ENCODE results near the gene LPCAT1. TPM values are rescaled to one million over a fixed set of nuclear protein-coding genes. Genes with fewer than 3 reads are reported as not detected.

LPCAT1 gene
- total and polyA plus RNA-seq, 2 experiments from 2014 or later: 78.0 to 255 TPM

GRCh38 chr5:1466631-1467265 is 57.0 kb downstream of the LPCAT1 start:
- DNase-seq (ENCODE audit: low spot score) (no peak), ATAC-seq (no peak)
- no peak overlapping the region for H3K4me3 ChIP-seq
- Mint-ChIP-seq H3K9me3 (peaks cover 20% of the 10 kb centered on the region), H3K4me3 (no peak overlapping the region), H3K27me3 (ENCODE audit: insufficient read depth, low read depth, poor library complexity) (peaks cover 27% of the 10 kb centered on the region), H3K4me1 (no peaks in the 10 kb centered on the region; the same call in 2 of the 3 replicates), H3K27ac (no peak overlapping the region), H3K36me3 (ENCODE audit: low read depth) (peaks cover 87% of the 10 kb centered on the region)
- H3K27me3 ChIP-seq (ENCODE audit: insufficient read depth): no peaks in the 10 kb centered on the region
- H2AFZ ChIP-seq: no peak overlapping the region
- H3K4me1 ChIP-seq (ENCODE audit: insufficient read depth): no peaks in the 10 kb centered on the region
- H4K20me1 ChIP-seq (replicated peaks; ENCODE audit: insufficient read depth): peaks cover 7% of the 10 kb centered on the region
- peaks cover 36% of the 10 kb centered on the region for H3F3A ChIP-seq (replicated peaks; ENCODE audit: low read depth)
- H3K27ac ChIP-seq (ENCODE audit: low read depth): no peak overlapping the region
- H3K36me3 ChIP-seq (ENCODE audit: insufficient read depth): peaks cover 34% of the 10 kb centered on the region
- H3K9me2 ChIP-seq (ENCODE audit: insufficient read depth): no peaks in the 10 kb centered on the region
- no peak for TF ChIP-seq NANOG (IDR thresholded peaks at IDR 0.05; ENCODE audit: borderline replicate concordance)
- H3K4me2 ChIP-seq: no peak overlapping the region
- no peaks in the 10 kb centered on the region for H3K79me2 ChIP-seq (replicated peaks; ENCODE audit: insufficient read depth)

- Mint-ChIP-seq H3K27ac (no peak overlapping the region), H3K9me3 (peaks cover 20% of the 10 kb centered on the region), H3K27me3 (ENCODE audit: insufficient read depth, low read depth, poor library complexity) (peaks cover 28% of the 10 kb centered on the region), H3K4me1 (no peaks in the 10 kb centered on the region; the same call in 2 of the 3 replicates), H3K4me3 (no peak overlapping the region), H3K36me3 (ENCODE audit: low read depth) (peaks cover 87% of the 10 kb centered on the region)
- no peak for ATAC-seq
- Histone ChIP-seq H3K9me2 (ENCODE audit: insufficient read depth) (no peaks in the 10 kb centered on the region), H3F3A (replicated peaks; ENCODE audit: low read depth) (peaks cover 41% of the 10 kb centered on the region), H4K20me1 (replicated peaks; ENCODE audit: insufficient read depth) (peaks cover 7% of the 10 kb centered on the region; the same call in 1 of the 2 replicates), H3K4me1 (ENCODE audit: insufficient read depth) (no peaks in the 10 kb centered on the region), H2AFZ (no peak overlapping the region), H3K27me3 (ENCODE audit: insufficient read depth) (no peaks in the 10 kb centered on the region), H3K4me3 (no peak overlapping the region), H3K79me2 (replicated peaks; ENCODE audit: insufficient read depth) (no peaks in the 10 kb centered on the region), H3K4me2 (no peak overlapping the region), H3K27ac (ENCODE audit: low read depth) (no peak overlapping the region), H3K36me3 (ENCODE audit: insufficient read depth) (peaks cover 41% of the 10 kb centered on the region)
- no peak for DNase-seq (ENCODE audit: low spot score)
- TF ChIP-seq JUNB (IDR thresholded peaks at IDR 0.05; ENCODE audit: unreplicated experiment) (no peak), REST (IDR thresholded peaks at IDR 0.05; ENCODE audit: unreplicated experiment) (no peak), ETS1 (IDR thresholded peaks at IDR 0.05) (no peak), POLR2AphosphoS5 (IDR thresholded peaks at IDR 0.05; ENCODE audit: low read depth) (no peak), NANOG (IDR thresholded peaks at IDR 0.05; ENCODE audit: borderline replicate concordance) (no peak), EZH2 (IDR thresholded peaks at IDR 0.05; ENCODE audit: low read depth, unreplicated experiment) (no peak), ZNF331 (CRISPR knock-in tag; IDR thresholded peaks at IDR 0.05; ENCODE audit: low read depth) (no peak), ZNF114 (CRISPR knock-in tag; IDR thresholded peaks at IDR 0.05) (no peak), CREB1 (CRISPR knock-in tag; IDR thresholded peaks at IDR 0.05; ENCODE audit: low read depth) (no peak), STAT1 (IDR thresholded peaks at IDR 0.05; ENCODE audit: unreplicated experiment) (no peak), EZH2phosphoT487 (IDR thresholded peaks at IDR 0.05; ENCODE audit: unreplicated experiment) (no peak), CTCF (conservative IDR thresholded peaks at IDR 0.05; ENCODE audit: low read depth in 2 of 2) (no peak)
These were observed 57.7 kb downstream of the LPCAT1 start for GRCh38 chr5:1465966-1466471.

All from GM23338 (cell line).